HG02798 (cell line): ENCODE measurements around the gene SARDH.
"Not testable (repeated sequence)": the region's sequence is repeated elsewhere in the genome, so short reads cannot be mapped to it uniquely, and the experiment has no call there.

ENCODE experiments used
- ATAC-seq: cut with Tn5 transposase; IDR thresholded peaks from one replicate; pipeline ENCODE4 v1.9.1; 2021; ENCODE audit warnings: mild to moderate bottlenecking; ENCODE audit not compliant: unreplicated experiment, poor library complexity

The SARDH gene

DNA sequence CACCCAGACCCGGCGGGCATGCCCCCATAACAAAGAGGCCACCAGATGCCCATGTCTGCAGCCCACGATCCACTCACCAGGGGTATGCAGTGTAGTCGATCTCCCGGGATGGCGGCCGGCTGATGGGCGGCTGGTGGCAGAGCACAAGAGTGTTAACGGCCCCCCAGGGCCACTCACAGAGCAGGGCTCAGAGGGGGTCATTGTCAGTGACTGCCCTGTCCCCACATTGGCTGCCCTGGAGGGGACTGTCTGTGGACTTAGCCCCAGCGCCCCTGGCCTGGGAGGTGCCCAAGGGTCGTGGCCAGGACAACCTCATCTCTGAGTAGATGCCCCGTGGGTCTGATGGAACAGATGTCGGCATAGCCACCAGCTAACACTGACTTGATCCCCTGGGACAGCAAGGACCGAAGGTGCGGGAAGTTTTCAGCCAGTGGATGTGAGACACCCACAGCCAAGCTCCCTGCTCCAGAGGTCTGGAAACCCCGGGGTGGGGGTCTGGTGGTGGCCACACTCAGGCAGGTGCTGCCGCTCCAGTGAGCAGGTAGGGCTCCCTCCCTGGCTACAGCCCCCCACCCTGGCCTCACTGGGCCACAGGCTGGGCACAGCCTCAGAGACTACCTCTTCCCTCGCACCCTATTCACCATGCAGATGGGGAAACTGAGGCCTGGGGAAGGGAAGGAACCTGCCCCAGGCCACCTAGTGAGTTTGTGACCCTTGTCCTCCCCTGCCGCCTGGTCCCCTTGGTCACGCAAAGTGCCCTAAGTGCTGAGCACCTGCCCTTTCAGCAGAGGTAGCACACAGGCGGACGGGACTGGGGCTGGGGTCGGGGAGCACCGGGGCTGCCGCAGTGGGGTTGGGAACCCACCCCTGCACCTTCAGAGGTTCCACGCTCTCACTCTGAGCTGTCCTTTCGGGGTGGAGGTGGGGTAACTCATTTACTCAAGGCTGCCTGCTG, 38.1 kb upstream of the SARDH start:
- ATAC-seq: no peak

DNA sequence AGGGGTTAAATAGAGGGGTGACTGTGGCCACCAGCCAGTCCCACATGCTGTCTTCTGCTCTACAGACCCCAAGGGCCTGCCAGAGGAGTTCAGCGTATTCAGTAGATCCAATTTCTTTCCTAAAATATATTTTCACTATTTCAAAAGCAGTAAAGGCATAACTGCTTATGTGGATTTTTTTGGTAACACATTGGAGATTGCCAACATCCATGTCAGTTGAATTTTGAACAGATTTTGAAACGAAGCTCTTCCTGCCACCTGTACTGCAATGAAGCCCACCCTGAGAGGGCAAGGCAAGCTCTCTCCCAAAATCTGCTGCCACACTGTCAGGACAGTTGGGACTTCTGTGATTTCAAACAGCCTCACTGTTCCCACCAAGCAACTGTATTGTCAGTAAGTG, 37.1 kb upstream of the SARDH start:
- ATAC-seq: no peak

DNA sequence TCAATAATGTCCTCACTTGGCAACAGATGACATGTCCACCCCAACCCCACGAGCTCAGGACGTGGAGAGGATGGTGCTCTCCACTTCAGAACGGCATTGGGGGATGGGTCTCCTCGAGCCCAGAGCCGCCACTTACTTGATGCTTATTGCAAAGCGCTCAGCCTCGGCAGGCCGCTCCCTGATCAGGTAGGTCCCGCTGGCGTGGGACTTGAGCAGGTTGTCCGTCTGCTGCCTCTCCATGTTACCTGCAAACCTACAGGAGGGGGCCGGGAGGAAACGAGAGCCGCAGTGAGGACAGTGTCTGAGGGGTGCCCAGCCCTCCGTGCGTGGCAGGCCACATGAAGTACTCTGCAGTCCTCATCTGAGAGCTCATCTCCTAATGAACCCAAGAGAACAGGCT, 36.6 kb upstream of the SARDH start:
- no peak for ATAC-seq

DNA sequence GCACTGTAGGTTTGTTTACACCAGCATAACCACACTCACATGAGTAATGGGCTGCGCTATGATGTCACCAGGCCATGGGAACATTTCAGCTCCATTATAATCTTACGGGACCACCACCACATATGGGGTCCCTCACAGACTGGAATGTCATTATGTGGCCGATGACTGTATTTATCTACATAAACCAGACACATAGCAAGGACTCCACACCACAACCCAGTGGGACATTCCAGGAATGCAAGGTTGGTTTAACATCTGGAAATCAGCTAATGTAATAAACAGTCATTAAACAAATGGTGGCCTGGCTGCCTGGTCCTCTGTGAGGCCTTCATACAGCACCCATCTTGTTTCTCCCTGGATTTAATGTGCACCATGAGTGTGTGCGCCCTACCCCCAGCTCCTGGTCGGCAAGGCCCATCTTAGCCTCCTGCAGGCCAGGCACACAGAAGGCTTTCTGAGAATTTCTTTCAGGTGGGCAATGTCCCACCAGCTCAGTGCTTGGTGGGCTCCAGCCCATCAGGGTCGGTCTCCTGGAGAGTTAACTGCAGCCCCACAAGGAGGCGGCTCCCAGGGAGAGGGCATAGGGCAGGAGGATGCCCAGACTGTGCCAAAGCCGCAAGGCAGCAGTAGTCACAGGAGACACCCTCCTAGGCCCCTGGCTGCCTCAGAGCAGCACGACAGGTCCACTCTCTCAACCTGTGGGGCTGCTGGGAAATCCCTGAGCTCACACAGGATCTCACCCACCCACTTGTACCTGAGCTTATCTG, 35.9 kb upstream of the SARDH start:
- ATAC-seq: no peak

DNA sequence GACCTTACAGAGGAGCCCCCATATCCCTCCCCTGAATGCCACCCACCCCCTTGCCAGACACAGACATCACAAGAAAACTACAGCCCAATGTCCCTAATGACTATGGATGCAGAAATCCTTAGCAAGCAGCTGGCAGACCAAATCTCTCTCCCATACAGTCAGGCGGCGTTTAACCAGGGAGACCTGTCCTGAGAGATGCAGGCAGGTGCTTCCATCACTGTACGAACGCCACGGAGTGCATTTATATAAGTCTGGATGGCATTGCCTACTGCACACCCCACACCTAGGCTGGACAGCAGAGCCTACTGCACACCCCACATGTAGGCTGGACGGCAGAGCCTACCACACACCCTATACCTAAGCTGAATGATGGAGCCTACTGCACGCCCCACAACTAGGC, 34.4 kb upstream of the SARDH start:
- ATAC-seq: no peak

DNA sequence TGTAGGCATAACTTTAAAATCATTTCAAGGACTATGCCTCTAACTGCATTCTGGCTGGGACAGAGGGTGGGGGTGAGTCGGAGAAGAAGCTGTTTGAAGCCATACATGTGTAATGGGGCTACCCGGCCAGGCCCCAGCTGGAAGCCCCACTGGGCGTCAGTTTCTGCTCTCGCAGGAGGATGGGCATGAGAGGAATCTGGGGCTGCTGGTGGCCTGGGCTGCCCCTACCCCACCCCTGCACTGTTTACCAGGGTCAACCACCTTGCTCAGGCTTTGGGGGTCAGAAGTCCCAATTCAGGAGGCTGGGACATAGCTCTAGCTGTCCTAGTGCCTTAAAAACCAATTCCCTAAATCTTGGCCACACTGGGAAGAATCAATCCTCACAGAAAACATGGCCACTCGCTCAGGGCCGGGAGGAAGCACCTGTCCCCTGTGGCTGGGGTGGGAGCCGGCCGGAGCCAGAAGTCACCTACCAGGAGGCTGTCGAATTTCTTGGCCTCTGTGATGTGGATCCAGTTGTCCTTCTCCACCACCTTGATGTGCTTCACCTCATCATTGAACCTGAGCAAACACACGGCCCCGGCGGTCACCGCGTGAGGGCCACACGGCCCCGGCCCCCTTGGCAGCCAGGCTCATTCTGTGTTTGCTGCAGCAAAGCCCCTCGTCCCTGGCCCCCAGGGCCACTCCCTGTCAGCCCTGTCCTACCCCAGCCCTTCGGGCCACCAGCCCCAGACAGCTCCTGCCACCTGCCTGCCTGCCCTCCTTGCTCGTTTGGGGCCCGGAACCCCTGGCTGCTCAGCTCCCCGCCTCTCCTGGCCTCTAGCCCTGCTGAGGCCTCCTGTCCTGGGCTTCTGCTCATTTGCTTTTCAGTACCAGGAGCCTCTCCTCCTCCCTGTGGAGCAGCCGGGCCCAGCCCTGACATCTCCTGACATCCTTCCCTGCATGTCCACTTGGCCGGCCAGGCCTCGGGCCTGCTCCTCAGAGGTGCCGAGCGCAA, 33.6 kb upstream of the SARDH start:
- ATAC-seq: no peak

DNA sequence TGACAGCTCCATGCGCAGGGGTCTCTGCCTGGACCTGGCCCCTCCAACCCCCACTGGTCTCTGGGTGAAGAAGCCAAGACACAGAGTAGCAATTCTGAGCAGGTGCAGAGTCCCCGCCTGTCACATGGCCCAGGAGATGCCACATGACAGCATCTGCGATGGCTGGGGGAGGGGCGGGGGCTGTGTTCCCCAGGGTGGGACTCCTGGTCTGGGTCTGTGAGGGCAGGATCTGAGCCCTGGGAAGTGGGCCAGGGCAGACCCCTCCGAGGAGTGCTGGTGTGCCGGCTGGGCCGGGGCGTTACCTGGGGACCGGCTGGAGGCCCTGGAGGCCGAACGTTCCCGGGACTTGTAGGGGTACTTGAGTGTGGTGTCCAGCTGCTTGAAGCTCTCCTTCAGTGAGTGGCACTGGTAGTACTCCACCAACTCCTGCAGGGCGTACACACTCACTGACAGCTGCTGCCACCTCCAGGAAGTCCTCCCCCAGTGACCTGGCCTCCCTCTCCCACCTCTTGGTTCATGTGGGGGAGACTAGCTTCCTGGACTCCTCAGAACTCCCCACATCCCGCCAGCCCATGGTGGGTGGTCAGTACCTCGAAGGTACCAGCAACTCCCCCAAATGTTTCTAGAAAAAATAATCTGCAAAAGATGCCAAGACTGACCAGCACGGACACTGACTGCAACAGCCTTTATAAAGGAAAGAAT, 32.1 kb upstream of the SARDH start:
- no peak for ATAC-seq

DNA sequence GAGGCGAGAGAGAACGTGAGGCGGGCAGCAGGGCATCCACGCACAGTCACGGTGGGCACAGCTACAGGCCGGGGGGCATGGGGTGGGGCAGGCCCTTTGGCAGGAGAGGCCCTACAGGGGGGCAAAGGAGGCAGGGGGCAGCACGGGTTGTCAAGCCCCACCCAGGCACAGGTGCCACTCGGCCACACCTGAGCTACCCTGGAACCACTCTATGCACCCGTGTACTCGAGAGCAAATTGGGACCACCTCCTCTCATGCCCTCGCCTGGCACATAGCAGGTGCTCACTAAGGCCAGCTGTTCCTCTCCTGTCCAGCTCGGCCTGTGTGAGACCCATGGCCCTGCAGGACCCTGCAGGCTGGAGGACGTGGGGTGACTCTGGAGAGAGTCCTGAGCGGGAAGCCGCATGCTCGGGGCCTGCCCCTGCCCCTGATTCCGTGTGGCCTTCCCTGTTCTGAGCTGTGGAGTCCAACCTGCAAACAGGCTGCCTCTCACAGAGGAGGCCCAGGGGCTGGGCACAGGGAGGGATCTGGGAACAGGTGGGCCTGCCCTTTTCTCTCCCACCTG, 31.4 kb upstream of the SARDH start:
- no peak for ATAC-seq

DNA sequence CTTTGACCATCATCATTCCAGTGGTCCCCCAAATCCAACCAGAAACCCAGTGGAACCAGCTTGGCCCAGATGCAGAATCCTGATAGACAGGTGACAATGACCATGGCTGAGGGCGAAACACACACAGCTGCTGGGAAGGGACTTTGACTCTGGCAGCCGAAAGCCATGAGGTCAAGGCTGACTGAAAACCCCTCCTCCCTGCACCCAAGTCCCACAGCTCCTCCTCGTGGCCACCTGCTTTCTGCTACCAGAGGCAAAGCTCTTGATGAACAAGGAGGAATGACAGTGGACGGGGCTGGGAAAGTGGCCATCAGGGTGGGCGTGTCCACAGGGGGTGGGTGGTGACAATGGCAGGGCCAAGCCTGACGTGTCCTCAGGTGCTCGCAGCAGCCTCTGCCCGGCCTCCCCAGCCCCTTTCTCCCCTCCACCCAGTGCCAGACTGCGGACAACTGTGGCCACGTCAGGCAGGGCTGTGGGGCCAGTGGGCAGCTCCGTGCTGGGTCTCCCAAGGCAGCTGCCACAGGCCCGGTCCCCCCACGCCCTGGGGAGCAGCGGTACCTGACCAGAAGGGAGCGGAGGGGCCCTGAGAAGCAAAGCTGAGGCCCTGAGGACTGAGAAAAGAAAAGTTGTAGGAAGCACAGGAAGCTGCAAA, 30.8 kb upstream of the SARDH start:
- no peak for ATAC-seq

DNA sequence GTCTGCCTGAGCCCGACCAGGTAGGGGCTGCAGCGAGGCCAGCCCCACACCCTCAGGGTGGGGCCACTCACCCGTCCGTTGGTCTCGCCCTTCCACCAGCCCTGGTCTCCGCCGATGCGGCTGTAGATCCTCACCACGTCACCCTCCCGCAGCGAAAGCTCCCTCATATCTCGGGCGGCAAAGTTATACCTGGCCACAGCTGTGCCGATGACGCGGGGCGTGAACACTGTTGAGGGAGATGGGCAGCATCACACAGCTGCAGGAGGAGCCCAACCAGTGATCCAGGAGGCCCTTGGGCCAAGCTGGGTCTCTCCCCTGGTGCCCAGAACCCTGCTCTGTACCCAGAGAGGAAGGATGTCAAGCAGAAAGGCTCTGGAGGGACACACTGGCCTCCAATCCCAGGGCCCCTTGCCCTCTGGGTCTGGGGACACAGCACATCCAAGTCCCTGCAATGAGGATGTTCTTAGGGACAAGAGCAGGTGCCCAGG, 30.3 kb upstream of the SARDH start:
- no peak for ATAC-seq

DNA sequence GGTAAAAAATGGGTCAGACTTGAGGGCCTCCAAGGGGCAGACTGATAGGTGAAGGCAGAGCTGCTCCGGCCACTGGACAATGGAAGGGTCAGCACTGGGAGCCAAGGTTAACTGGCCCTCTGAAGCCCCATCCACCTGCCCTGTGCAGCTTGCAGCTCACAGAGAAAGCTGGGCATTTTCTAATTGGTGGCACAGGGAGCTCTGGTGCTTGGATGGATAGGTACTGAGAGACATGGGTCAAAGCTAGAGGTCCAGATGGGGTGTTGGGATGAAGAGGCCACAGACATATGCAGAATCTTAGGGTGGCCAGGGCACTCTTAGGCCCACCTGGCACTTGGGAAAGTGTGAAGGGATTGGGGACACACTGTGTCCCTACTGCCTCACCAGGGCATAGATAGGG, 29.5 kb upstream of the SARDH start:
- ATAC-seq: no peak

DNA sequence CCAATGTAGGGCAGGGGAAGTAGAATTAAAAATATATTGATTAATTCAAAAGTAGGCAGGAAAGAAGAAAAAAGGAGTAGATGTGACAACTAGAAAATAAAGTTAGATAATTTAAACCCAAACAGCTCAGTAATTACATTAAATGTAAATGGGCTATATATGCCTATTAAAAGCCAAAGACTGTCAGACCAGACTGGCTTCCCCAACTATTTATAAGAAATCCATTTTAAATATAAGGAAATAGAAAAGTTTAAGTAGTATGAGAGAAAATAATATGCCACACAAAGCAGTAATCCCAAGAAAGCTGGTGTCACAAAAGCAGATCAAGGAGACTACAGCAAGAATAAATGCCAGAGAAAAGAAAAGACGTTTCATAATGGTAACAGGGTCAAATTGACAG, 28.9 kb upstream of the SARDH start:
- no peak for ATAC-seq

DNA sequence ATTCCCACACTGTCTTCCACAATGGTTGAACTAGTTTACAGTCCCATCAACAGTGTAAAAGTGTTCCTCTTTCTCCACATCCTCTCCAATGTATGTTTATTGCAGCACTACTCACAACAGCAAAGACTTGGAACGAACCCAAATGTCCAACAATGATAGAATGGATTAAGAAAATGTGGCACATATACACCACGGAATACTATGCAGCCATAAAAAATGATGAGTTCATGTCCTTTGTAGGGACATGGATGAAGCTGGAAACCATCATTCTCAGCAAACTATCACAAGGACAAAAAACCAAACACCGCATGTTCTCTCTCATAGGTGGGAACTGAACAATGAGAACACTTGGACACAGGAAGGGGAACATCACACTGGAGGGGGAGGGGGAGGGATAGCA, 28.1 kb upstream of the SARDH start:
- ATAC-seq: not testable (repeated sequence)

DNA sequence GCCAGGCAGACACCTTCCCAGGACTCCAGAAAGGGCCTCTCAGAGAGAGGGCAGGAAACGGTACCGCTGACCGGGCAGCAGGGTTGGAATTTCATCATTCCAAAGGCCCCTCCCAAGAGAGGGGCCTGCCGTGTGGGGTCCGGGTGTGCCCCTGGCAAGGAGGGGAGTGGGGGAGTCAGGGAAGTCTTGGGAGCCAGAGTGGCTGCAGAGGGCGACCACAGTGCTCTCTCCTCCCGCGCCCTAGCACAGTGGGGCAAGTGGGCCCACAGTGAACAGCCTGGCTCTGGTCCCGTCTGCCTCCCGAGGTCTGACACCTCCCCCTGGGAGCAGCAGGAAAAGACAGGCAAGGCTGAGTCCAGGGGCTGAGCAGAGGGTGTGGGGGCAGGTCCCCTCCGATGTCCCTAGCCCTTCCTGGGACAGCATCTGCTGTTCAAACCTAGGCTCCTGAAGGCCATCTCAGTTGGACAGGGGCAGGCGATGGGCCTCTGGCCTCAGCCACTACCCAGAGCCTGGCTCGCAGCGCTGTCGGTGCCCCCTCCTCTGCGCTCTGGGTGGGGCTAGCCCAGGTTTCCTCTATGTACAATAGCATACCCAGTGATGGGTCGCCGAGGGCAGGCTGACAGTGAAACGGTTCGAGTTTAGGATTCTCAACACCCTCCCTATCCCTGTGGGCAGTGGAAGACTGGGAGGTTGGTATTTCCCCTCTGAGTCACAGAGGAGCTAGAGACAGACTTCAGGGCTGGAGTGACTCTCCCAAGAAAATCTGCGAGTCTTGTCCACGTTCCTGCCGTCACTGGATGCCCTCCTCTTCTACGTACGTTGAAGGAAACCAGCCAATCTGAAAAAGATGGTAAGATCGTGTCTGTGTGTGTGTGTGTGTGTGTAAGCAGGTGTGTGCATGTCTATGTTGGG, 25.4 kb upstream of the SARDH start:
- no peak for ATAC-seq

DNA sequence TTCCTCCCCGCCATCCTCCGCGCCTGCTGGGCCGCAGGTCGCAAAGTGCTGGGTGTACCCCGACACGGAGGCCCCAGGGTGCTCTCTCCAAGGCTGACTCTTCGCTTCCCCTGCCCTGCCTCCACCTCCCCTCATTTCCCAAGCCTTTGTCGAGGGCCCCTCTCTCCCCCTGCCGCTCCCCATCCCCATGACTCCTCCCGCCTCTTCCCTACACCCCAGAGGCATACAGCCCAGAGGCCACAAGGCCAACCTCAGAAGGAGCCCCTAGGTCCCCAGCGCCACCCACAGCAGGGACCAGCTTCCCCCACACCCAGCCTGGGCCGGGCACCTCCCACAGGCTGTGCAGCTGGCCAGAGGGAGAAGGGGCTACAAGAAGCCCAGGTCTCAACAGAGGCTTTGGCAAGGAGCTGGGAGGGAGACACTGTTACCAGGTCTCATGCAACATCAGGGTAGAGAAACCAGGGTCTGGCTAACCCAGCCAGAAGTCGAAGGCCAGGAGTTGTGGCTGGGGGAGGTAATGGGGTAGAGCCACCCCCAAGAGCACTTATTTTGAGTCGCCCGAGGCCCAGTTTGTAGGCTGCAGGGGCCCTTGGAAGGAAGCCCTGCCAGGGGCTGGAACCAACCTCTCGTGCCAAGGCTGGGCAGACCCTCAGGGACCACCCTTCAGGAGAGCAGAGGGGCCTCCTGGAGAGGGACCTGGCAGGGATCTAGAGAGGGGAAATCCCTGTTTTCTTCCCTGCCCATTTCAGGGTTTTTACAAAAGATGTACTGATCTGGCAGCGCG, 24.5 kb upstream of the SARDH start:
- no peak for ATAC-seq

DNA sequence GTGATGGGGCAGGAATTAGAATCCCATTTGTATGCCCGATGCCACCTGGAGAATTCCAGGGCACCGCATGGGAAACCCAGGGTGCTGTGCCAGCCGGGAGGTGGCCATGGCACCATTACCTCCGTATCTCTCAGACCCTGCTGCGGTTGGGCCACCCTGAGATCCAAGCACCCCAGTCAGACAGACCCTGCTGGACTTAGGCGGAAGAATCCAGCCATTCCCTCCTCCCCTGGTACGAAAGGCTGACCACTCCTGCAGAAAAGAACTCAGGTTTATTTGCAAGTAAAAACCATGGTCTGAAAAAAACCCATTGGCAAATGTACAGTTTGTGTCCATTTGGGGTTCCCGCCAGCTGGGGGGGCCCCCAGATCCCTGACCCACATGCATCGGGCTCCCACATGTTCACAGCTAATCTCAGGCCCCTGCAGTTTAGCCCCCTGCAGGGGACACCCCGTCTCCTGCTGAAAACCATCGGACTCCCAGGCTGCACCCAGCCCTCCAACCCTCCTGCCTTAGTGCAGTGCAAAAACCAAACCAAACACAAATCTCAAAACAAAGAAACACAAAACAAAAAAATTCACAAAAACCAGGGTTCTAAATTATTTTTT, 23.6 kb upstream of the SARDH start:
- ATAC-seq: no peak
